Activated CD4-positive, CD25-positive, alpha-beta regulatory T cell treated with anti-CD3 and anti-CD28 coated beads, Interleukin-2, amount 50 U/mL, for 72 hours (primary cell): Measurements from ENCODE around the gene PEAK3.

ENCODE experiments used
- DNase-seq: peaks from one replicate; pipeline ENCODE4 v3.0.0; 2021

Gene PEAK3

DNA sequence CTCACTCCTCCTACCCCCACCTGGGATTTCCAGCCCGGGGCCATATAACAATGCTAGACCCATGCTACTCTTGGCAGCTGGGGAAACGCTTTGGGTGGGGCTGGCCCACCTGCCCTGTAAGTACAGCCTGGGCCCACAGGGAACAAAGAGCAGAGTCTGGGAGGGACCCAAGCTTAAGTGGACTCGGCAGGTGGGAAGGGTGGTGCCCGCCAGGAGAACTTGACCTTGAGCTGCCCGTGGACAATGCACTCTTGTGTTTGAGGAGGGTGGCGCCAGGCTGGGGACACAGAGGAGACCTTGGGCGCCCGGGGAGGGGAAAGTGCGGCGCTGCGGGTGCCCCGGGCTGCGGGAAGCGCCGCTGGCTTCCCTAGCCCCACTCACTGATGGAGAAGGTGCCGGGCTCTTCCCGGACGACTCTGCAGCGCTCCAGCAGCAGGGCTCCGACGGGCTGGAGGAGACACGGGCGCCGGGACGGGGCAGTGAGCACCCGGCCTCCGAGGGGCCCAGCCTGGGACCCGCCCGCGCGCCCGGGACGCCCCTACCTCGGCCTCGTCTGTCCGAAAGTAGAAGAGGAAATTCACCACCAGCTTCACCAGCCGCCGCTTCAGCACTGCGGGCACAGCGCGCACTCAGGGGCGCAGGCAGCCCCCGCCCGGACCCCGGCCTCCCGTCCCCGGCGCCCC is 46.5 kb downstream of the PEAK3 start:
- peak; percentile 43 for DNase-seq

DNA sequence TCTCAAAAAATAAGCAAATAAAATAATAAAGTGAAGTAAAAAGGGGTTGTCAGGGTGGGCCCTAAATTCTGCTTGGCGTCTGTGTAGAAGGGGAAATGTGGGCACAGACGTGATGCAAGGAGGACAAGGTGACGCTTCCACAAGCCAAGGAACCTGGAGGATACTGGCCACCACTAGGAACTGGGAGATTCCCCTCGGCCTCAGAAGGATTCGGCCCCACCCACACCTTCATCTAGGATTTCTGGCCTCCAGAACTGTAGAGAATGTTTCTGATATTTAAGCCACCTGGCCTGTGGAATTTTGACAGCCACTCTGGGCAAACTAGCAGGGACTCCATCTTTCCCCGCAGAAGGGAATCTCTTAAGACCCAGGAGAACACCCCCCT is 47.0 kb downstream of the PEAK3 start:
- DNase-seq: no peak

DNA sequence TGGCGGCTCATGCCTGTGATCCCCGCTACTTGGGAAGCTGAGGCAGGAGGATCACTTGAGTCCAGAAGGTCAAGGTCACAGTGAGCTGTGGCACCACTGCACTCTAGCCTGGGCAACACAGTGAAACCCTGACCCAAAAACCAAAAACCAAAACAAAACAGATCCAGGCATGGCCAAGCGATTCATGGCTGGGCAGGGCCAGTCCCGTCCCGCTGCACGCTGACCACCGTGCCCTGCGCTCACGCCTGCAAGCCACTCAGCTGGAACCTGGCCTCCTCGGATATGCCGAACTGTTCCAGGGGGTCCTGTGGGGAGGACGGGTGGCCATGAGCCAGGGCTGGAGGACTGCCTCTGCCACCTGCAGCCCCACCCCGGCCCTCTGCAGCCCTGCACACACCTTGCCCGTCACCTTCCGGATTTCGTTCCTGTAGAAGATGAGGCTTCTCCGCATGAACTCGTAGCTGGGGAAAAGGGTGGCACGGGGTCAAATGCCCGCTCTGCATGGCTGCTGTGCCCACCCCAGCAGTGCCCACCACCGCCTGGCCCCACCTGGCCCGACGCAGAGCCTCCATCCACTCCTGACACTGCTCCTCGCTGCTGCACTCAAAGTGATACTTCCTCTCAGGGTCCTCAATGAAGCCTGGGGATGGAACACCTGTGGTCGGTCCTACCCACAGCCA is 48.2 kb downstream of the PEAK3 start:
- no peak for DNase-seq

DNA sequence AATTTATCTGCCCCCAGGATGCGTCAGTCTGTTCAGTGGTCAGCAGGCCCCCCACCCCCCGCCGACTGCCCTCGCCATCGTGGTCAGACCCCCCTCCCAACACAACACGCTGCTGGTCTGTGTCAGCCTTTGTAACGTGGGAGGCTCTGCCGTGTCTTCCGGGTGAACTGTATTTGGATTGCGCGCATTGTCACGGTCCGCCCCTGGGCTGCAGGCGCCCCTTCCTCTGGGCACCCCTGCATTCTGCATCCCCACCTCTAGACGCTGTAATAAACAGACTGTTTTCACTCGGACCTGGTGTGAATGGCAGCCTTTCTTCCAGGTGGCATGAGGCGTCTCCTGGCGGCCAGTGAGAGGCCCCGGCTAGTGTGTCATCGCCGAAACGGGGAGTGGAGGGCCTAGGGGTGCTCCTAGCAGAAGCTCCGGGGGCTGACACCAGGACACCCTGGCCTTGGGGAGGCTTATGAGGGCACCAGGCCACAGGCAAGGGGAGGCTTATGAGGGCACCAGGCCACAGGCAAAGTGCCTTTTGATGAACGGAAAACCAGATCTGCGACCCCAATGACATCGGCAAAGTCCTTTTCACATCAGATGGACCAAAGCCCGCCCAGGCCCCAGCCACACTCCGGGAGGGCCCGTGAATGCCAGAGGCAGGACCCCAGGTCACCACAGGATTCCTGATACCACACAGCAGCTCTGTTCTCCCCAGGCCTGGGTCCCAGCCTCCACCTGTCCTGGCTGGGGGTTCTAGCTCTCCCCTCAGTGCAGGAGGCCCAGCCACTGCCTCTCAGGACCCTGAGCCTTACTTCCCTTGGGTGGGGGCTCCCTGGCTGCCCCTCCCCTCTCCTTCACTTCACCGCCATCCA is 49.5 kb downstream of the PEAK3 start:
- no peak for DNase-seq

- no peak for DNase-seq
These were observed 50.3 kb downstream of the PEAK3 start for GRCh38 chr19:2231621-2232221.

DNA sequence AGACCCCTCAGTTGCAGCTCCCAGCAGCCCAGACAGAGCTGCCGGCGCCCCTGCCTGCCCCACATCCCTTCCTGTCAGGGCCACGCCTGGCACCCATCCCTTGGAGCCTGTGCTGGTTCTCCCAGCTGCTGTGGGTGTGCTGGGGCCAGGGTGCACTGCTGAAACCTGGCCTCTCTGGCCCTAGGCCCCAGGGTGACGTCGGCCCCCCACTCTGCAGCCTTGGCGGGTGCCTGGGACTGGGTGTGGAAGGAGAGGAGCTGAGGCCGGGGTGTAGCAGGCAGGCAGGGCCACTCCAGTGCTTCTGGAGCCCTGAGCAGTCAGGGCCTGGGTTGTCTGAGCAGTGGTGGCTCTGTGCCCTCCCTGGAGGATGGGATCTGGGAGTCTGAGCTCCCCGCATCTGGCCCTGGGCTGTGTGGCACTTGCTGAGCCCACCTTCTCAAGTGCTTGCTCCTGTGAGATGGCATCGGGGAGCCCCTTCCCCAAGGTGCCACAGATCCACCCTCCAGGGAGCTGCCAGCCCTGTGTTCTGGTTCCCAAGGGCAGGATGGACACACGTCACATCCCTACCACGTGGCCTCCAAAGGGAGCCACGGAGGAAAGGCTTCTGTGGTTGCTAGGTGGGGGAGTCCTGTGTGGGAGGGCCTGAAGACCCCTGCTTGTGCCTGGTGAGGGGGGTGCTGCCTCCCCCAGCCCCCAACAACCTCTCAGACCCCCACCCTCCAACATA is 51.0 kb downstream of the PEAK3 start:
- no peak for DNase-seq

DNA sequence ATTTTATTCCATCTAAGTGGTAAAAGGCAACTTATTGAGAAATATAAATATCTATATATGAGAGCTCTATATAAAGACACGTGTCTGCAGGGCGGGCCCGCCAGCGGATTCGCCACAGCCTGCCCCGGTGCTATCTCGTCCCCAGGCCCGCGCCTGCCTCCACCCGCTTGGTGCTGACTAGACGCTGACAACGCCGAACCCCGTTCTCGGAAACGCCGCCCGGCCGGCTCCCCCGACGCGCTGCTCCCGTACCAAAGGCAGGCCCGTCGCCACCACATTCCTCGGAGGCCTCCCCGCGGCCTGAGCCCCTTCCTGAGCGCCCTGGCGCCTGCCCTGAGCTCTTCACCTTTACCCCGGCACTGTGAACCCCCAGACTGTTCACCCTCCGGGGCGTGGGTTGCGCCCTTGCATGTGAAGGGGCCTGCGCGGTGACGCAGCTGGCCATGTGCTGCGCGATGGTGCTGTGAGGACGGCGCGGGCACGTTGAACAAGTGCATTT is 51.9 kb downstream of the PEAK3 start:
- DNase-seq: no peak

- DNase-seq: no peak
These were observed 52.6 kb downstream of the PEAK3 start for GRCh38 chr19:2229103-2230032.

- no peak for DNase-seq
These were observed 53.6 kb downstream of the PEAK3 start for GRCh38 chr19:2228157-2229030.

DNA sequence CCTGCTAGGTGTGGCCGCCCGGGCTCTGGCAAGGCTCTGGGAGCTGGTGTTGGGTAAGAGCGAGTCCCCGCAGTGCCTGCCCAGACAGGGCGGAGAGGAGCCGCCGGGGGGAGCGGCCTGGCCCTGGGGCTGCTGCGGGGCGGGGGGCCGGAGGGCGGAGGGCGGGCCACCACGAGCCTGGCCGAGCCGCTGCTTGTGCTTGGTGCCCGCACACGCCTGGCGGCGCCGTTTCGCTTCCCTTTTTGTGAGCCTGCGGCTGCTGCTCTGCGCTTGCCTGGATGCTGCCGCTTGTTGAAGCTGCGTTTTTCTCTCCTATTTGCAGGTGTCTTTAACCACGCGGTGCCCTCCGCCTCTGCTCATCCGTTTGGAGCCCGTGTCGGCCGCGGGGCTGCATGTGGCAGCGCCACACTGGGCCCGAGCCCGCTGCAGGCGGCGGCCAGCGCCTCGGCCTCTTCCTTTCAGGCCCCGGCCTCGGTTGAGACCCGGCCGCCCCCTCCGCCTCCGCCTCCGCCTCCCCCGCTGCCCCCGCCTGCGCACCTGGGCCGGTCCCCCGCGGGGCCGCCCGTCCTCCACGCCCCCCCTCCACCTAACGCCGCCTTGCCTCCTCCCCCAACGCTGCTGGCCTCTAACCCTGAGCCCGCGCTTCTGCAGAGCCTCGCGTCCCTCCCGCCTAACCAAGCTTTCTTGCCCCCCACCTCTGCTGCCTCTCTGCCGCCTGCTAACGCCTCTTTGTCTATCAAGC is 54.4 kb downstream of the PEAK3 start:
- no peak for DNase-seq

GRCh38 chr19:2226840-2227360 is 55.1 kb downstream of the PEAK3 start:
- DNase-seq: no peak

GRCh38 chr19:2226051-2226839 is 55.7 kb downstream of the PEAK3 start:
- DNase-seq: no peak

DNA sequence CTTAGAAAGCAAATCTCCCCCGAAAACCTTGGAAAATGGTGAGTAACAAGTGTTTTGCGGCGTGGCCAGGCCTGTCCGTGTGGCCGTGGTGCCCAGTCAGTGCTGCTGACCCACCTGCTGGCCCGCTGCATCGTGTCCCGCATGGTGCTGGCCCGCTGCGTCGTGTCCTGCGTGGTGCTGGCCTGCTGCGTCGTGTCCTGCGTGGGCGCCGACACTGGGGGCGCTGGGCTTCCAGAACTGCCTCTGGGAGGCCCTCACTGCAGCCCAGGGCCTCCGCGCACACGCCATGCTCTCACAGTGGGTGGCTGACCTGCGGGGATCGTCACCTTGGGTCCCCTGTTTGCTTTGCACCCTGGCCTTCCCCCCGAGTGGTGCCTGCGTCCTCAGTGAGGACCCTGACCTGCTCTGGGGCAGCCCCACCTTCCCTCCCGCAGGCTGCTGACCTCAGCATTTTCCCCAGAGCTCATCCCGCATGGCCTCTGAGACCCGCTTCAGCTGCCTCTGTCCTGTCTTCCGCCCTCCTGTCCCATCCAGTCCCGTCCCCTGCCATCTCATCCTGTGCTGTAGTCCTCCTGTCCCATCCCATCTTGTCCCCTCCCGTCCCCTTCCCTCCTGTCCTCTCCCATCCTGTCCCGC is 56.4 kb downstream of the PEAK3 start:
- DNase-seq: no peak

DNA sequence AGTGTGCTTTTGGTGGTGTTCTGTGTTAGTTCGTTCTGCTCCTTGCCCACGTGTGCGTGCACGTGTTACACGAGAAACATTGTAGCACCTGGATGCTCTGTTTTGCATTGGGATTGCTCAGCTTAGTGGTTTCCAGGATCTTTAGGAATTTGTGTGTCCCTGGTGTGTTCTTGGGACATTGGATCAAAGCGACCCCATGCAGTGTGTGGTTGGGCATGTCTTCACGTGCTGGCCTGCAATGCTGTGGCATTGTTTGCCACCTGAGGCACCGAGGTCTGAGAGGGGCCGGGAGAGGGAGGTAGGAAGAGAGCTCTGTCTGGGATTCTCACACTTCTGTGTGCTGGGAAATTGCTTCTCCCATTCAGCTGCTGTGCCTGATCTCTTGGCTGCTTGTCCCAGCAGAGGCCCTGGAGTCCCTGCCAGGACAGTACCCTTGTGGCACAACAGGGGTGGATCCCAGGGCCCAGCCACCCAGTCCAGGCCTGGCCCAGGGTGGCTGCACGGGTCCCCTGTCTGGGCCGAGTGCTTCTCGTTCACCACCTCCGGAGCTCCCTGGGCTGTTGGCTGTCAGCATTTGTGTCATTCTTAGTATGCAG is 57.1 kb downstream of the PEAK3 start:
- DNase-seq: no peak
